Motor neuron (in vitro differentiated cells): ENCODE measurements around the gene DDX39A. TPM values are rescaled to one million over a fixed set of nuclear protein-coding genes. Genes with fewer than 3 reads are reported as not detected.
A peak's percentile ranks its signal among the peaks of the same experiment; 100 is the strongest.
"Not testable (repeated sequence)": the region's sequence is repeated elsewhere in the genome, so short reads cannot be mapped to it uniquely, and the experiment has no call there.

Source experiments
- ATAC-seq, 8 experiments: fragments of 200-7000 bp; cut with Tn5 transposase; replicated peaks in 6 of 8; 2 replicates each; pipeline ENCODE4 v1.8.0; 2021; ENCODE audit warnings: mild to moderate bottlenecking in 8 of 8, moderate library complexity in 8 of 8
- H3K27ac ChIP-seq, 2 donors: fragments of 250-450 bp; sonication (Bioruptor Pico); 2 replicates each; pipeline ENCODE4 v1.9.0; 2021; ENCODE audit warnings: antibody characterized with exemption in 2 of 2, mild to moderate bottlenecking in 2 of 2, moderate library complexity in 1 of 2
- H3K4me1 ChIP-seq, 2 donors: fragments of 250-450 bp; sonication (Bioruptor Pico); replicated peaks in 1 of 2; 2 replicates each; pipeline ENCODE4 v1.6.1; 2021; ENCODE audit warnings: antibody characterized with exemption in 2 of 2, mild to moderate bottlenecking in 2 of 2, moderate library complexity in 1 of 2
- H3K4me3 ChIP-seq, 5 donors: fragments of 250-450 bp; sonication (Bioruptor Pico); 2 replicates each; pipeline ENCODE4 v1.9.0; 2021; ENCODE audit warnings: antibody characterized with exemption in 5 of 5, mild to moderate bottlenecking in 5 of 5, moderate library complexity in 4 of 5
- WGBS, 10 experiments: fragments of 450-650 bp; shearing (Covaris generic); methylation state at CpG; one replicate each; pipeline ENCODE4 v1.0.0; 2022; 5-methylcytosine and 5-hydroxymethylcytosine counted together
- in situ Hi-C, 9 experiments: fragments of 400-800 bp; cut with MboI; loops; one replicate each; pipeline ENCODE4 v1.15.0; 2021; ENCODE audit warnings: low sequenced_read_pairs in 9 of 9, low pct_unique_long_range_greater_than_20kb in 2 of 9; ENCODE audit not compliant: unreplicated experiment in 9 of 9
- total RNA-seq, 8 experiments: library from RNA; unstranded; fragments of 300-600 nt; gene quantifications; 2 replicates each; pipeline versions ENCODE4 v1.2.3 to v1.2.4, GENCODE V29; 2022

Gene DDX39A
- 100 to 1,000 TPM in 1 of 8 experiments, 10 to 100 TPM in 7; 25.7 to 134 (median 58.3) TPM for total RNA-seq

DNA sequence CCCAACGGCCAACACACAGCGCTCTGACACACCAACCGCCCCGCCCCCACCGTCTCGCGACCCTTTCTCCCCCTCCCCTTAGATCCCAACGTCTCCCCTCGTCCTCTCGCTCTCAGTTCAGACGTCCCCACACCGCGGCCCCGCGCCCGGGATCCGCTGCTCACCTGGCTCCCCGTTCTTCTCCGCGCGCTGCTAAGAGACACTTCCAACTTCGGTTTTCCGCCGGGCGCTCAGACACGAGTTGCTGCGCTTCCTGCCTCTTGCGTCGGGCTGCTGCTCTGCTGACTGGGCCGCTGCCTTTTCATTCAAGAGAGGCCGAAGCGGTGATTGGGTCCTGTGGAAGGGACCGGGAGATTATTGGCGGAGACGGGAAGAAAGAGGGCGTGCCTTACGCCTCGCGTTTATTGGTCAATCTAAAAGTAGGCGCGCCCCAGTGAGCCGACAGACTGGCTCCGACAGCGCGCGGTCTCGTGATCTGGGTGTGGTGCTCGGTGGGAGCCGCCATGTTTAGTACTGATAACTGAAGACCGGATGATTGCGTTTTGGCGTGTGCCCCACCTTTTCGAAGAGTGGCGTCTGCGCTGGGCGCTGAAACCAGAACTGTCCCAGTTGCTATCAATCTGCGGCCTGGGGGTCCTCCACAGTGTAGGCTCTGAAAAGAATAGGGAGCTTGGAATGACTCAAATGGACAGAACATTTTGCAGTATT, at the start of gene DDX39A:
TSS of gene DDX39A (minus strand) at position 236 of the 708 bp plus-strand sequence. CDS start 6,121 bp downstream, outside the sequence.
- peaks cover 10 to 12% of the 10 kb centered on the region in 2 donors for H3K4me1 ChIP-seq
- peak; percentile 90 to 98 (median 97) for ATAC-seq
- H3K27ac ChIP-seq: peak within 1 kb of the TSS; percentile 86 to 95
- H3K4me3 ChIP-seq: peak within 1 kb of the TSS; percentile 61 to 83 (median 75)
- WGBS, 10 experiments: 0 to 2% (median 0%) methylated on average over 3 to 26 of the region's 57 CpGs; no CpG with 5 or more reads in 4 of the 10 experiments
- in situ Hi-C loops: loop anchor here in 2 of 9 experiments (25.0 kb wide), 2 partner anchors 282 to 532 kb away; partner anchors contain the start of genes ASF1B (in 1 of the 2) and NANOS3 (in 1 of the 2)

DNA sequence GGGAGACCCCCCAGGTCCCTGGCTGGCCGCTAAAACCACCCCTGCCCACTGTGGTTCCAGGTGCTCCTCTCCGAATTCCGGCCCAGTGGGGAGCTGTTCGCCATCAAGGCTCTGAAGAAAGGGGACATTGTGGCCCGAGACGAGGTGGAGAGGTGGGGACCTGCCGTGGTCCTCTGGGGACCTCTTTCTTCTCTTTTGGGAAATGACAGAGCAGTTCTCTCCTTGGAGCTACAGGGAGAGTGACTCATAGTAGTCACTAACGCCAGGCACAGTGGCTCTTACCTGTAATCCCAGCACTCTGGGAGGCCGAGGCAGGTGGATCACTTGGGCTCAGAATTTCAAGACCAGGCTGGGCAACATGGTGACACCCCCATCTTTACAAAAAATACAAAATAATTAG, 48.7 kb upstream of the DDX39A start:
- Histone ChIP-seq H3K4me1 (peaks cover 0 to 4% of the 10 kb centered on the region in 2 donors), H3K4me3 (no peak overlapping the region), H3K27ac (no peak overlapping the region)
- ATAC-seq: no peak
- WGBS, 10 experiments: 50 to 80% (median 60%) methylated on average over 1 to 2 of the region's 9 CpGs; no CpG with 5 or more reads in 7 of the 10 experiments
- in situ Hi-C loops: no loop called here

DNA sequence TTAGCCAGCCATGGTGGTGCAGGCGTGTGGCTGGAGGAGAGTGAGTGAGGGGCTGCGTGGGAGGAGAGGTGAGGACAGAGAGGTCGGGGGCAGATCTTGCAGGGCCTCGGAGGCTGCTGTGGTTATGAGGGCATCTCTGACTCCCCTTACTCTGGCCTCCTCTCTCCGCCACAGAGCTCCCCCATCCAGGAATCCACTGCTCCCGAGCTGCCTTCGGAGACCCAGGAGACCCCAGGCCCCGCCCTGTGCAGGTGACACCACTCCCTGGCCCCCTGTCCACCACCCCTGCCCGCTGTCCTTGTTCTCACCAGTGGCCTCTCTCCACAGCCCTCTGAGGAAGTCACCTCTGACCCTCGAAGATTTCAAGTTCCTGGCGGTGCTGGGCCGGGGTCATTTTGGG, 48.2 kb upstream of the DDX39A start:
- WGBS, 10 experiments: no CpG with 5 or more reads among the region's 12 CpGs
- in situ Hi-C loops: no loop called here
- H3K4me3 ChIP-seq: no peak overlapping the region
- H3K27ac ChIP-seq: no peak overlapping the region
- ATAC-seq: no peak
- H3K4me1 ChIP-seq: peaks cover 0 to 2% of the 10 kb centered on the region in 2 donors

DNA sequence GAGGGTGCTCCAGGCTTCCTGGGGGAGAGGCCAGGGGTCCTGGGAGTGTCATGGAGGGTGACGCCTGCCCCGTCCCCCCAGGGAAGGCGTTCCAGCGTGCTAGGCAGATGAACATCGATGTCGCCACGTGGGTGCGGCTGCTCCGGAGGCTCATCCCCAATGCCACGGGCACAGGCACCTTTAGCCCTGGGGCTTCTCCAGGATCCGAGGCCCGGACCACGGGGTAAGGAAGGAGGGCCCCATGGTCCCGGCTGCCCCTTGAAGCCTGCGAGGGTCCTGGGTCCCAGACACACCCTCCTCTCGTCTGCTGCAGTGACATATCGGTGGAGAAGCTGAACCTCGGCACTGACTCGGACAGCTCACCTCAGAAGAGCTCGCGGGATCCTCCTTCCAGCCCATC, 44.6 kb upstream of the DDX39A start:
- ATAC-seq: no peak
- in situ Hi-C loops: no loop called here
- WGBS, 10 experiments: 85 to 100% (median 100%) methylated on average over 1 to 4 of the region's 21 CpGs; no CpG with 5 or more reads in 7 of the 10 experiments
- Histone ChIP-seq H3K4me1 (no peaks in the 10 kb centered on the region), H3K27ac (no peak overlapping the region), H3K4me3 (no peak overlapping the region)

GRCh38 chr19:14462401-14462800, 43.3 kb upstream of the DDX39A start:
- in situ Hi-C loops, ATAC-seq, H3K27ac ChIP-seq, H3K4me1 ChIP-seq, H3K4me3 ChIP-seq: not testable (repeated sequence)
- 70 to 100% (median 97%) methylated on average over 2 to 5 of the region's 7 CpGs; no CpG with 5 or more reads in 4 of the 10 experiments for WGBS, 10 experiments

GRCh38 chr19:14460935-14461334, 41.8 kb upstream of the DDX39A start:
- Histone ChIP-seq H3K27ac (no peak overlapping the region), H3K4me3 (no peak overlapping the region), H3K4me1 (no peaks in the 10 kb centered on the region)
- WGBS, 10 experiments: 50 to 100% (median 95%) methylated on average over 1 to 2 of the region's 2 CpGs; no CpG with 5 or more reads in 1 of the 10 experiments
- in situ Hi-C loops: no loop called here
- ATAC-seq: no peak

DNA sequence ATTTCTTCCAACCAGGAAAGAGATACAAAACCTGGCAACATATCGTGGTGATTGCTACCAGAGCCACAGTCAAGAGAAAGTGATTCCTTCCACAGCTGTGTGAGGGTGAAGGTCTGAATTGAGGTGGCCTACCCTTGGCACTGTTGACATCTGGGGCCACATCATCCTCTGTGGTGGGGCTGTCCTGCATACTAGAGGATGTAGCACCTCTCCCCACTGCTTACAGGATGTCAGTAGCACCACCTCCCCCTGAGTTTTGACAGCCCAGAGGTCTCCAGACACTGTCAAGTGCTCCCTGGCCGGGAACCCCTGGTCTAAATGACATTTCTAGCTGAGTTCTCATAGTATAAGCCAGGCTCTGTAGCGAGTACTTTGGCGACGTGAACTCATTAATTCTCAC, 40.6 kb upstream of the DDX39A start:
- Histone ChIP-seq H3K27ac (no peak overlapping the region), H3K4me1 (no peaks in the 10 kb centered on the region), H3K4me3 (no peak overlapping the region)
- WGBS, 10 experiments: 51 to 100% (median 84%) methylated on average over 1 to 4 of the region's 5 CpGs; no CpG with 5 or more reads in 2 of the 10 experiments
- ATAC-seq: no peak
- in situ Hi-C loops: no loop called here

DNA sequence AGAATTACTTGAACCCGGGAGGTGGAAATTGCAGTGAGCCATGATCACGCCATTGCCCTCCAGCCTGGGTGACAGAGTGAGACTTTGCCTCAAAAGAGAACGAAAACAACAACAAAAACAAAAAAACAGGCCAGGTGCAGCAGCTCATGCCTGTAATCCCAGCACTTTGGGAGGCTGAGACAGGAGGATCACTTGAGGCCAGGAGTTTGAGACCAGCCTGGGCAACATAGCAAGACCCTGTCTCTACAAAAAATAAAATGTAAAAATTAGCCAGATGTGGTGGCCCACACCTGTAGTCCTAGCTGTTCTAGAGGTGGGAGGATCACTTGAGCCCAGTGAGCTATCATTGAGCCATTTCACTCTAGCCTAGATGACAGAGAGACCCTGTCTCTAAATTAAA, 33.2 kb upstream of the DDX39A start:
- H3K4me1 ChIP-seq, H3K4me3 ChIP-seq, H3K27ac ChIP-seq, in situ Hi-C loops, ATAC-seq: not testable (repeated sequence)
- 80 to 100% (median 98%) methylated on average over 1 to 3 of the region's 3 CpGs; no CpG with 5 or more reads in 4 of the 10 experiments for WGBS, 10 experiments

GRCh38 chr19:14450876-14451275, 31.7 kb upstream of the DDX39A start:
- in situ Hi-C loops: no loop called here
- ATAC-seq: peak in 3 of 8 experiments; percentile 2 to 11 (median 2)
- Histone ChIP-seq H3K4me1 (no peaks in the 10 kb centered on the region), H3K4me3 (no peak overlapping the region), H3K27ac (no peak overlapping the region)
- 100% methylated on average over 1 of the region's 19 CpGs; no CpG with 5 or more reads in 9 of the 10 experiments for WGBS, 10 experiments

- in situ Hi-C loops: no loop called here
- Histone ChIP-seq H3K4me3 (no peak overlapping the region), H3K27ac (no peak overlapping the region), H3K4me1 (no peaks in the 10 kb centered on the region)
- 68 to 100% (median 93%) methylated on average over 1 to 6 of the region's 30 CpGs; no CpG with 5 or more reads in 6 of the 10 experiments for WGBS, 10 experiments
- ATAC-seq: peak; percentile 51 to 97 (median 87)
Measured at GRCh38 chr19:14450168-14450874, 31.2 kb upstream of the DDX39A start.

DNA sequence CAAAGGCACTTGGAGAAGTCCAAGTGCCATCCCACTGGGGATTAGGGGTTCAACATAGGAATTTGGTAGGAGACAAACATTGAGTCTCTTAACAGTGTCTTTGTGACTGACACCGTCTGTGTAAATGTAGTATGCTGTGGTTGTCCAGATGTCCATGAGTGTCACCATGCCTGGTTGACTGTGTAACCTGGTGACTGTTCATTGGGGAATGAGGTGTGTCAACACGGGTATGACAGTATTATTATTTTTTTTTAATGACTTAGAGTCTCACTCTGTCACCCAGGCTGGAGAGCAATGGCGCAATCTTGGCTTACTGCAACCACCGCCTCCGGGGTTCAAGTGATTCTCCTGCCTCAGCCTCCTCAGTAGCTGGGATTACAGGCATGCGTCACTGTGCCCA, 30.2 kb upstream of the DDX39A start:
- WGBS, 10 experiments: 60 to 100% (median 91%) methylated on average over 1 to 6 of the region's 6 CpGs; no CpG with 5 or more reads in 2 of the 10 experiments
- Histone ChIP-seq H3K27ac (no peak overlapping the region), H3K4me3 (no peak overlapping the region), H3K4me1 (no peaks in the 10 kb centered on the region)
- in situ Hi-C loops: no loop called here
- ATAC-seq: no peak

GRCh38 chr19:14446336-14447036, 27.3 kb upstream of the DDX39A start:
- Histone ChIP-seq H3K4me3 (no peak overlapping the region), H3K27ac (no peak overlapping the region), H3K4me1 (no peaks in the 10 kb centered on the region)
- WGBS, 10 experiments: 92 to 100% (median 100%) methylated on average over 1 to 8 of the region's 10 CpGs; no CpG with 5 or more reads in 3 of the 10 experiments
- in situ Hi-C loops: no loop called here
- no peak for ATAC-seq
